Breast epithelium (tissue), 4 donors: ENCODE results near the gene NTSR2. TPM values are rescaled to one million over a fixed set of nuclear protein-coding genes. Genes with fewer than 3 reads are reported as not detected.

ENCODE experiments used
- DNase-seq, 2 donors: peaks; one replicate each; pipeline ENCODE4 v3.0.0-alpha.2; 2019; ENCODE audit warnings: low spot score in 2 of 2
- H3K27ac ChIP-seq, 2 donors: fragments of 200-600 bp; sonication (generic) in 1 of 2; one replicate each; pipeline ENCODE4 v1.5.1; 2016 to 2019; ENCODE audit warnings: mild to moderate bottlenecking in 1 of 2
- H3K27me3 ChIP-seq, 2 donors: fragments of 200-600 bp; sonication (generic) in 1 of 2; one replicate each; pipeline versions ENCODE4 v1.5.1 to v1.6.0; 2017 to 2019; ENCODE audit warnings: control low read depth in 1 of 2, mild to moderate bottlenecking in 1 of 2
- H3K36me3 ChIP-seq: fragments of 200-600 bp; one replicate; pipeline ENCODE4 v1.5.1; 2019
- H3K4me1 ChIP-seq, 2 donors: fragments of 200-600 bp; sonication (generic); one replicate each; pipeline ENCODE4 v1.5.1; 2016 to 2019; ENCODE audit warnings: control low read depth in 1 of 2
- H3K4me3 ChIP-seq, 3 donors: fragments of 200-600 bp; sonication (generic); 1 replicate in 2 of 3; 2 replicates in 1 of 3; pipeline ENCODE4 v1.5.1; 2016 to 2019; ENCODE audit warnings: mild to moderate bottlenecking in 3 of 3, moderate library complexity in 2 of 3
- H3K9me3 ChIP-seq, 2 donors: fragments of 200-600 bp; sonication (generic) in 1 of 2; one replicate each; pipeline ENCODE4 v1.5.1; 2016 to 2019; ENCODE audit warnings: control low read depth in 1 of 2
- CTCF ChIP-seq, 3 donors: fragments of 450-650 bp; IDR thresholded peaks; one replicate each; pipeline ENCODE4 v1.5.1; 2016 to 2017; ENCODE audit warnings: antibody characterized with exemption in 3 of 3, mild to moderate bottlenecking in 3 of 3, moderate library complexity in 3 of 3
- POLR2A ChIP-seq: fragments of 450-650 bp; IDR thresholded peaks from one replicate; pipeline ENCODE4 v1.6.1; 2016; ENCODE audit warnings: antibody characterized with exemption, mild to moderate bottlenecking, moderate library complexity
- POLR2AphosphoS5 ChIP-seq, 3 donors: sonication (generic); formaldehyde crosslinking; IDR thresholded peaks; one replicate each; pipeline ENCODE4 v1.6.1; 2017; ENCODE audit warnings: antibody characterized with exemption in 3 of 3
- intact Hi-C: fragments of 100-400 bp; cut with DNase I; formaldehyde crosslinking; loops from one replicate; pipeline ENCODE4 v1.15.1; 2023; ENCODE audit warnings: low total_unique reads
- total RNA-seq, 3 donors: library from RNA; depleted of rRNA; stranded (reverse); fragments of >200 nt; gene quantifications; one replicate each; pipeline ENCODE4 v1.1.0, GENCODE V29; 2016

Gene NTSR2
- total RNA-seq, 3 donors from 2014 or later, result 0.32 TPM; not detected in 2

DNA sequence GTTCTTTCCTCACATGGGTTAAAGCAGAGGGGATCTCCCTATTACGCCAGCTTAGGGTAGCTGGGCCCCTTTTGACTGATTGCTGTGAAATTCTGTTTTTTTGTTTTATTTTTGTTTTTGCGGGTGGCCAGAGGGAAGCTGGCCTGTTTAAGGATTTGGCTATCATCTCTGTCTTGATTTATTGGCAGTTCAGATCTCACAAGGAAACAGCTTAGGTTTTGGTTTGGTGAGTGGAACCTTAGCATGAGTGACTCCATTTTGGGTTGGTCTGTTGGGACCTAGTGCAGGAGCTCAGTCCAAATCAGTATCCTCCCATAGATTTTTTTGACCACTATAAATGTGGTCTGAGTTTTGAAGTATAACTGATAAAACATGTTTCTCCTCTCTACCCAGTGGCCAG lies 25.6 kb upstream of the NTSR2 start:
- Histone ChIP-seq H3K4me1 (peaks cover 0 to 11% of the 10 kb centered on the region in 2 donors), H3K27me3 (no peaks in the 10 kb centered on the region), H3K4me3 (no peak overlapping the region), H3K36me3 (no peaks in the 10 kb centered on the region), H3K9me3 (no peaks in the 10 kb centered on the region), H3K27ac (no peak overlapping the region)
- TF ChIP-seq CTCF (IDR thresholded peaks at IDR 0.05), result no peak
- TF ChIP-seq POLR2AphosphoS5 (IDR thresholded peaks at IDR 0.05), result no peak
- no peak for TF ChIP-seq POLR2A
- intact Hi-C loops, result loop anchor here (10.0 kb wide), 1 partner anchor 89 kb away; no protein-coding TSS in a partner anchor
- no peak for DNase-seq

GRCh38 chr2:11692966-11693521 lies 23.0 kb upstream of the NTSR2 start:
- TF ChIP-seq POLR2A (no peak), POLR2AphosphoS5 (IDR thresholded peaks at IDR 0.05) (peak in 2 of 3 donors; percentile 15 to 44), CTCF (IDR thresholded peaks at IDR 0.05) (peak; percentile 70 to 78 (median 71))
- H3K9me3 ChIP-seq, result no peaks in the 10 kb centered on the region
- intact Hi-C loops, result loop anchor here (10.0 kb wide), 1 partner anchor 92 kb away; no protein-coding TSS in a partner anchor
- no peaks in the 10 kb centered on the region for H3K27me3 ChIP-seq
- no peaks in the 10 kb centered on the region for H3K36me3 ChIP-seq
- peak in 1 of 2 donors; percentile 62 for DNase-seq
- H3K27ac ChIP-seq, result no peak overlapping the region
- peaks cover 0 to 11% of the 10 kb centered on the region in 2 donors for H3K4me1 ChIP-seq
- no peak overlapping the region for H3K4me3 ChIP-seq

DNA sequence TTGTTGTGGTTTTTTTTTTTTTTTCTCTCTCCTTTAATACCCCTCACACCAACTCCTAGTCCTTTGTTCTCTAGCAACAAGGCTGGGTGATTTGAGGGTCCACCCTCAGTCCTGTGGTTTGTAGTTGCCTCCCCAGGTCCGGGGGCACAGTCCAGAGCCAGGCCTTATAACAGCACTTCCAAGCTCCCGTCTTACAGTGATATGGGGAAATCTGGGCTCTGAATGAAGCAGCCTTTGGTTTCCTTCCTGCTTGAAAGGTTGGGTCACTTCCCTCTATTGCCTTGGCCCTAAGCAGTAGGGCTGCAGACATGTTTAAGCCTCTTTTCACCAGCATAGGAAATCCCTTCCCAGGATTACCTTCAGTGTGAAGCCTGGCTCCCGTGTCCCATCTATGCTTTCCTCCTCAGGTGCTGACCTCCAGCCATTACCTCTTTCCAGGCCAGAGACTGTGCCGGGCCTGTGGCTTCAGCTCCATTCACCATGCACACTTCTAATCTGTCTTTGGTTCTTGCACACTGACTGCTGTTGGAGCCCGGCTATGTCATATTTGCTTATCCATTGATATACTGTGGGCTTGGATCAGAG lies 21.2 kb upstream of the NTSR2 start:
- no peaks in the 10 kb centered on the region for H3K36me3 ChIP-seq
- no peaks in the 10 kb centered on the region for H3K4me1 ChIP-seq
- no peaks in the 10 kb centered on the region for H3K27me3 ChIP-seq
- intact Hi-C loops, result loop anchor here (10.0 kb wide), 1 partner anchor 94 kb away; no protein-coding TSS in a partner anchor
- H3K4me3 ChIP-seq, result no peak overlapping the region
- no peak for DNase-seq
- no peak overlapping the region for H3K27ac ChIP-seq
- no peak for TF ChIP-seq POLR2A
- no peak for TF ChIP-seq POLR2AphosphoS5 (IDR thresholded peaks at IDR 0.05)
- no peak for TF ChIP-seq CTCF (IDR thresholded peaks at IDR 0.05)
- H3K9me3 ChIP-seq, result no peaks in the 10 kb centered on the region

DNA sequence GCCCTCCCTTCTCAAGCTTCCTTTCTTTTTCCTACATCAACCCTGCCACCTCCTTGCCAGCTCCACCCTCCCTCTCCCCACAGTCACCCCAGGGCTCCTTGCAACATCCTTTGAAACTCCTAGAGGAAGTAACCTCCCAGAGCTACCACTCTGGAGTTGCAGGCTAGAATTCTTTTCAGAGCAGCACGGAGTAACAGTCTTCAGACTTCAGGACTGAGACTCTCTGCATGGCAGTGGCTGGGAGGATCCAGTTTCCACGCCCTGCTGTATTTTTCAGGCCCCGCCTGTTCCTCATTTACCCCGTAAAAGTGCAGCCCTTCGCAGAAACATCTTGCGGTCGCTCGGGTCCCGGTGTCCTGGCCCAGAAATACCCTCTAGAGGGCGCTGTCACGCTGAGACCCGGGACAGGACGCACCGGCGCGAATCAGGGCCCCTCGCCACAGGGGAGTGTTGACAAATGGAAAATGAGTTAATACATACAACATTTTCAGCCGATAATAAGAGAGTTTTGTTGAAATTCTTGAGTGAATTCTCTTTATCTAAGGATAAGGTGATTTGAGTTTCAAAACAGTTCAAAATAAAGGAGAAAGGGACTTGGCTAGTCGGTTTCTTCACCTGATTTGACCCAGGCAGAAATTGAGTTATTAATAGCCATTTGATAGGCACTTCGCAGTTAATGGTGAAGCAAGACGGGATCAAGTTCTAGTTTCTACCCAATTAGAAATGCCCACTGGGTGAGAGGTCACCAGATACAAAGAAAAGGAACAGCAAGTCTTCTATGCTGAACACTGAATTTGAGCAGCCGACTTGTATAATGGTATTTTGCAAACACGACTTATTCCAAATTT lies 18.5 kb upstream of the NTSR2 start:
- intact Hi-C loops, result no loop called here
- peak; percentile 70 to 76 for DNase-seq
- Histone ChIP-seq H3K9me3 (no peaks in the 10 kb centered on the region), H3K36me3 (no peaks in the 10 kb centered on the region), H3K4me3 (peak overlapping the region in 2 of 3 donors; percentile 20 to 56), H3K27ac (peak overlapping the region in 1 of 2 donors; percentile 13), H3K4me1 (no peaks in the 10 kb centered on the region), H3K27me3 (peaks cover 0 to 7% of the 10 kb centered on the region in 2 donors)
- TF ChIP-seq POLR2AphosphoS5 (IDR thresholded peaks at IDR 0.05) (peak in 2 of 3 donors; percentile 16 to 21), CTCF (IDR thresholded peaks at IDR 0.05) (peak; percentile 63 to 81 (median 76)), POLR2A (no peak)
